ENCODE results near the gene PSMG3.

PSMG3 gene

DNA sequence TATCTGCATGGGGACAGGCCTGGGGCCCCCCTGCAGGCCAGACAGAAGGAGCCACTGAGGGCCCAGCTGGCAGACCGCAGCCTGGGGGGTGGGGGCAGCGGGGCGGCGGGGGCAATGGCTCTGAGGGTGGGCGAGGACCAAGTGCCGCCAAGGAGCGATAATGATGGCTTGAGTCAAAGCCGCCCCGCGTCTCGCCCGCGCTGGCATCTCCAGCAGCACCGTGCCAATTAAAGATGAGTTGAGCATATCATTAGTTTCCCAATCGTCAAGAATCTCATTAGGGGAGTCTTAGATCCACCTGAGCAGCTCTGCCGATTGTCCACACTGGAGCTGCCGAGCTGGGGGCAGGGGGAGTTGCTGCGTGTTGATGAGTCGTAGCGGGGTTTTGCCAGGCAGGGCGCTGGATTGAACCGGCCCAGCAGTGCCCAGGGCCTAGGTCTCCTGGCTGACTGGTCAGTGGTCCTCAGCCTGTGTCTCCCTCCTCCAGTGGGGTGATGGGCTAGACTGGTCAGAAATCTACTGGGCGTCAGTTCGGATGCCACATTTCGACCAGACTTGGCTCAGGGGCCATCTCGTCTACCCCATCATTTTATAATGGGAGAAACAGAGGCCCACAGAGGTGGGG is 41.0 kb upstream of the PSMG3 start:
- Histone ChIP-seq H3K4me1 (ENCODE audit: control insufficient read depth, insufficient read depth, low read length) (no peaks in the 10 kb centered on the region), H3K9me3 (ENCODE audit: control insufficient read depth, insufficient read depth, low read depth, low read length) (no peaks in the 10 kb centered on the region), H3K4me3 (ENCODE audit: low read depth, low read length) (no peak overlapping the region), H3K36me3 (ENCODE audit: control insufficient read depth in 2 of 2, insufficient read depth in 1 of 2, low read length in 2 of 2) (no peaks in the 10 kb centered on the region), H3K27ac (ENCODE audit: extremely low read depth, low read depth, low read length) (no peak overlapping the region)
- TF ChIP-seq ZNF624 (tag by site-specific recombination; IDR thresholded peaks at IDR 0.05) (no peak), ZNF433 (tag by site-specific recombination; IDR thresholded peaks at IDR 0.05; ENCODE audit: low read depth) (no peak), ZNF211 (tag by site-specific recombination; IDR thresholded peaks at IDR 0.05; ENCODE audit: low read depth) (no peak), ZNF621 (tag by site-specific recombination; IDR thresholded peaks at IDR 0.05) (no peak), ZNF623 (tag by site-specific recombination; IDR thresholded peaks at IDR 0.05) (no peak), MYNN (tag by site-specific recombination; IDR thresholded peaks at IDR 0.05; ENCODE audit: borderline replicate concordance) (no peak), PRDM1 (tag by site-specific recombination; IDR thresholded peaks at IDR 0.05) (no peak), HOXC10 (CRISPR knock-in tag; IDR thresholded peaks at IDR 0.05) (no peak), ZNF426 (tag by site-specific recombination; IDR thresholded peaks at IDR 0.05) (no peak), ZFHX2 (tag by site-specific recombination; conservative IDR thresholded peaks at IDR 0.05) (no peak), ZNF223 (tag by site-specific recombination; IDR thresholded peaks at IDR 0.05) (no peak), ZNF548 (tag by site-specific recombination; IDR thresholded peaks at IDR 0.05) (no peak)
- TF ChIP-seq, protein P1, sequence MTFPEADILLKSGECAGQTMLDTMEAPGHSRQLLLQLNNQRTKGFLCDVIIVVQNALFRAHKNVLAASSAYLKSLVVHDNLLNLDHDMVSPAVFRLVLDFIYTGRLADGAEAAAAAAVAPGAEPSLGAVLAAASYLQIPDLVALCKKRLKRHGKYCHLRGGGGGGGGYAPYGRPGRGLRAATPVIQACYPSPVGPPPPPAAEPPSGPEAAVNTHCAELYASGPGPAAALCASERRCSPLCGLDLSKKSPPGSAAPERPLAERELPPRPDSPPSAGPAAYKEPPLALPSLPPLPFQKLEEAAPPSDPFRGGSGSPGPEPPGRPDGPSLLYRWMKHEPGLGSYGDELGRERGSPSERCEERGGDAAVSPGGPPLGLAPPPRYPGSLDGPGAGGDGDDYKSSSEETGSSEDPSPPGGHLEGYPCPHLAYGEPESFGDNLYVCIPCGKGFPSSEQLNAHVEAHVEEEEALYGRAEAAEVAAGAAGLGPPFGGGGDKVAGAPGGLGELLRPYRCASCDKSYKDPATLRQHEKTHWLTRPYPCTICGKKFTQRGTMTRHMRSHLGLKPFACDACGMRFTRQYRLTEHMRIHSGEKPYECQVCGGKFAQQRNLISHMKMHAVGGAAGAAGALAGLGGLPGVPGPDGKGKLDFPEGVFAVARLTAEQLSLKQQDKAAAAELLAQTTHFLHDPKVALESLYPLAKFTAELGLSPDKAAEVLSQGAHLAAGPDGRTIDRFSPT (tag by site-specific recombination; IDR thresholded peaks at IDR 0.05) = no peak
- TF ChIP-seq, protein P2, sequence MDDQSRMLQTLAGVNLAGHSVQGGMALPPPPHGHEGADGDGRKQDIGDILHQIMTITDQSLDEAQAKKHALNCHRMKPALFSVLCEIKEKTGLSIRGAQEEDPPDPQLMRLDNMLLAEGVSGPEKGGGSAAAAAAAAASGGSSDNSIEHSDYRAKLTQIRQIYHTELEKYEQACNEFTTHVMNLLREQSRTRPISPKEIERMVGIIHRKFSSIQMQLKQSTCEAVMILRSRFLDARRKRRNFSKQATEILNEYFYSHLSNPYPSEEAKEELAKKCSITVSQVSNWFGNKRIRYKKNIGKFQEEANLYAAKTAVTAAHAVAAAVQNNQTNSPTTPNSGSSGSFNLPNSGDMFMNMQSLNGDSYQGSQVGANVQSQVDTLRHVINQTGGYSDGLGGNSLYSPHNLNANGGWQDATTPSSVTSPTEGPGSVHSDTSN (CRISPR knock-in tag; IDR thresholded peaks at IDR 0.05) = no peak
- TF ChIP-seq, protein P3, sequence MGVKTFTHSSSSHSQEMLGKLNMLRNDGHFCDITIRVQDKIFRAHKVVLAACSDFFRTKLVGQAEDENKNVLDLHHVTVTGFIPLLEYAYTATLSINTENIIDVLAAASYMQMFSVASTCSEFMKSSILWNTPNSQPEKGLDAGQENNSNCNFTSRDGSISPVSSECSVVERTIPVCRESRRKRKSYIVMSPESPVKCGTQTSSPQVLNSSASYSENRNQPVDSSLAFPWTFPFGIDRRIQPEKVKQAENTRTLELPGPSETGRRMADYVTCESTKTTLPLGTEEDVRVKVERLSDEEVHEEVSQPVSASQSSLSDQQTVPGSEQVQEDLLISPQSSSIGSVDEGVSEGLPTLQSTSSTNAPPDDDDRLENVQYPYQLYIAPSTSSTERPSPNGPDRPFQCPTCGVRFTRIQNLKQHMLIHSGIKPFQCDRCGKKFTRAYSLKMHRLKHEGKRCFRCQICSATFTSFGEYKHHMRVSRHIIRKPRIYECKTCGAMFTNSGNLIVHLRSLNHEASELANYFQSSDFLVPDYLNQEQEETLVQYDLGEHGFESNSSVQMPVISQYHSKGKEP (tag by site-specific recombination; IDR thresholded peaks at IDR 0.05) = no peak
- ChIA-PET CTCF (interaction anchor here (0.6 to 0.9 kb wide), 2 partner anchors 9 to 12 kb away, joined by 3 read pairs; no protein-coding TSS in a partner anchor), POLR2A (no interaction called here)

DNA sequence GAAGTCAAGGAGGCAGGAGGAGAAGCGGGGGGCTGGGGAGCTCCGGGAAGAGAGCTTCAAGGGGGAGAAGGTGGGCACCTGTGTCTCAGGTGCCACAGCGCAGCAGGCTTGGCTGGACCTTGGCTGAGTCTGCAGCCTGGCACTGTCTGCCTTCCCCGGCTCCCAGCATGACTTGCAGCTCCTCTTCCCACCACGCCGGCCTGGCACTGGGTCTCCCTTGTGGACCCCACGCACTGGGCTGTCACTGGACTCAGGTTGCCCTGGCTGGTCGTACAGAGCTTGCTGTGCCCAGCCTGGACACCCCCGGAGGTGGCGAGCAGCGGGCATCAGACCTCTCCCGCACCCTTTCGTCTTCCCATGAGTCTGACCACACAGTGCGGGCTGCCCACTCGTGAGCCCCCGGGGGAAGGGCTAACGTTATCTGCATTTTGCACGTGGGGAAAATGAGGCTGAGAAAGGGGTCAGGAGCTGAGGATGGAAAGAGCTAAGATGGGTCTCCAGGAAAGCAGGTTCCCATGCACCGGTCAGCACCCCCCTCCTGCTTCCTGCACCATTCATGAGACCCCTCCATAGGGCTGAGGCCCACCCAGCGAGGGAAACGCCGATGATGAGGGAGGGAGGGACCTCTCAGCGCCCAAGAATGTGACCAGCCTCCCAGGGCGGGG is 40.3 kb upstream of the PSMG3 start:
- Histone ChIP-seq H3K9me3 (ENCODE audit: control insufficient read depth, insufficient read depth, low read depth, low read length) (no peaks in the 10 kb centered on the region), H3K4me3 (ENCODE audit: low read depth, low read length) (no peak overlapping the region), H3K4me1 (ENCODE audit: control insufficient read depth, insufficient read depth, low read length) (no peaks in the 10 kb centered on the region), H3K36me3 (ENCODE audit: control insufficient read depth in 2 of 2, insufficient read depth in 1 of 2, low read length in 2 of 2) (no peaks in the 10 kb centered on the region), H3K27ac (ENCODE audit: extremely low read depth, low read depth, low read length) (no peak overlapping the region)
- ChIA-PET CTCF (interaction anchor here (0.6 kb wide), 1 partner anchor 10 kb away, joined by 3 read pairs; no protein-coding TSS in a partner anchor), POLR2A (no interaction called here)
- TF ChIP-seq, protein P4, sequence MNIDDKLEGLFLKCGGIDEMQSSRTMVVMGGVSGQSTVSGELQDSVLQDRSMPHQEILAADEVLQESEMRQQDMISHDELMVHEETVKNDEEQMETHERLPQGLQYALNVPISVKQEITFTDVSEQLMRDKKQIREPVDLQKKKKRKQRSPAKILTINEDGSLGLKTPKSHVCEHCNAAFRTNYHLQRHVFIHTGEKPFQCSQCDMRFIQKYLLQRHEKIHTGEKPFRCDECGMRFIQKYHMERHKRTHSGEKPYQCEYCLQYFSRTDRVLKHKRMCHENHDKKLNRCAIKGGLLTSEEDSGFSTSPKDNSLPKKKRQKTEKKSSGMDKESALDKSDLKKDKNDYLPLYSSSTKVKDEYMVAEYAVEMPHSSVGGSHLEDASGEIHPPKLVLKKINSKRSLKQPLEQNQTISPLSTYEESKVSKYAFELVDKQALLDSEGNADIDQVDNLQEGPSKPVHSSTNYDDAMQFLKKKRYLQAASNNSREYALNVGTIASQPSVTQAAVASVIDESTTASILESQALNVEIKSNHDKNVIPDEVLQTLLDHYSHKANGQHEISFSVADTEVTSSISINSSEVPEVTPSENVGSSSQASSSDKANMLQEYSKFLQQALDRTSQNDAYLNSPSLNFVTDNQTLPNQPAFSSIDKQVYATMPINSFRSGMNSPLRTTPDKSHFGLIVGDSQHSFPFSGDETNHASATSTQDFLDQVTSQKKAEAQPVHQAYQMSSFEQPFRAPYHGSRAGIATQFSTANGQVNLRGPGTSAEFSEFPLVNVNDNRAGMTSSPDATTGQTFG (tag by site-specific recombination; IDR thresholded peaks at IDR 0.05; ENCODE audit: borderline replicate concordance) = no peak
- TF ChIP-seq ZNF473 (tag by site-specific recombination; IDR thresholded peaks at IDR 0.05) = no peak
- TF ChIP-seq ZNF184 (tag by site-specific recombination; IDR thresholded peaks at IDR 0.05) = no peak
- no peak for TF ChIP-seq ZNF677 (tag by site-specific recombination; IDR thresholded peaks at IDR 0.05)
- TF ChIP-seq, protein P5, sequence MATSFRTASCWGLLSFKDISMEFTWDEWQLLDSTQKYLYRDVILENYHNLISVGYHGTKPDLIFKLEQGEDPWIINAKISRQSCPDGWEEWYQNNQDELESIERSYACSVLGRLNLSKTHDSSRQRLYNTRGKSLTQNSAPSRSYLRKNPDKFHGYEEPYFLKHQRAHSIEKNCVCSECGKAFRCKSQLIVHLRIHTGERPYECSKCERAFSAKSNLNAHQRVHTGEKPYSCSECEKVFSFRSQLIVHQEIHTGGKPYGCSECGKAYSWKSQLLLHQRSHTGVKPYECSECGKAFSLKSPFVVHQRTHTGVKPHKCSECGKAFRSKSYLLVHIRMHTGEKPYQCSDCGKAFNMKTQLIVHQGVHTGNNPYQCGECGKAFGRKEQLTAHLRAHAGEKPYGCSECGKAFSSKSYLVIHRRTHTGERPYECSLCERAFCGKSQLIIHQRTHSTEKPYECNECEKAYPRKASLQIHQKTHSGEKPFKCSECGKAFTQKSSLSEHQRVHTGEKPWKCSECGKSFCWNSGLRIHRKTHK (tag by site-specific recombination; IDR thresholded peaks at IDR 0.05) = no peak
- TF ChIP-seq ZNF274 (IDR thresholded peaks at IDR 0.05; ENCODE audit: low read length) = no peak
- no peak for TF ChIP-seq ZNF274 (tag by site-specific recombination; IDR thresholded peaks at IDR 0.05; ENCODE audit: borderline replicate concordance)
- TF ChIP-seq, protein P2 (CRISPR knock-in tag; IDR thresholded peaks at IDR 0.05) = no peak

Measured in HEK293 (cell line).